Kidney epithelial cell (primary cell): Measurements from ENCODE around the gene SLC35G1. TPM values are rescaled to one million over a fixed set of nuclear protein-coding genes. Genes with fewer than 3 reads are reported as not detected.

Experiments used
- DNase-seq: peaks from one replicate; pipeline ENCODE4 v3.0.0-alpha.2; 2010; ENCODE audit warnings: low read depth
- H3K27me3 ChIP-seq: 2 replicates; pipeline ENCODE4 v1.6.0; 2011; ENCODE audit warnings: low read length; ENCODE audit not compliant: control insufficient read depth, insufficient read depth
- H3K36me3 ChIP-seq: 2 replicates; pipeline ENCODE4 v1.5.1; 2011; ENCODE audit warnings: low read length; ENCODE audit not compliant: control insufficient read depth, insufficient read depth
- H3K4me3 ChIP-seq: 2 replicates; pipeline ENCODE4 v1.5.1; 2011; ENCODE audit warnings: low read depth, mild to moderate bottlenecking, control low read depth, low read length
- total RNA-seq: library from RNA; depleted of rRNA; stranded (reverse); fragments of >200 nt; gene quantifications from 2 replicates; pipeline ENCODE4 v1.2.3, GENCODE V29; 2015
- TF ChIP-seq, protein P1 (sequence below): IDR thresholded peaks from 2 replicates; pipeline ENCODE4 v1.5.1; 2011; ENCODE audit warnings: mild to moderate bottlenecking, moderate library complexity, low read length, control low read depth, inconsistent platforms; ENCODE audit not compliant: insufficient read depth, poor library complexity, severe bottlenecking

Gene SLC35G1
- total RNA-seq, 1 donor from 2014 or later: 3.3 TPM

DNA sequence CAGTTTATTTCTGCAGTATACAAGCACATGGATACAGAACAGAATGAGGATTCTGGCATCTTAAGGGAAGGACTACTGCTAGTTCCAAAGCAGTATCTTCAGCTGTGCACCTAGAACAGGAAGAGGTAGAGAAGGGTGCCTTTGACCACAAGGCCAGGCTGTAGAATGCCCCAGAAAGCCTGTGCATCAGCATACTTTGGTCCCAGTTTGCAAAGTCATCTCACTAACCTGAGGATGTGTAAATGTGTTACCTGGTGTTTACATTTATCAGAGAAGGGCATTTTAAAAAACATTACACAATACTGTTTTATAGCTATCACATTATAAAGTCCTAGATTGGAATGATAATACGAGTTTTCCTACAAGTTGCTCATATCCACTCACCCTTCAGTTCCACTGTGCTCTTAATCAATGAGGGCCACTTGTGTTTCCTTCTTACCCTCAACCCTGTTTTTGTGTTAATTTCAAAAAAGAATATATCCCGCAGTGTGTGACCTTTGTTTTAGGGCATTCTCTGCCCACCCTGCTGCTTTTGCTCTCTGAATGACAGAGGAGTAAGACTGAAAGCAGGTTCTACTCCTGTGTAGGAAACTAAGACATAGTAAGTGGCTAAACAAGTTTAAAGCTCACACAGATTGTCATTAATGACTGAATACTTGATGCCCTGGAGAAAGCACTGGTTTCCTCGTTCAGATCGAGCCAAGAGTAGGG is 3.4 kb downstream of the SLC35G1 start:
- DNase-seq: no peak
- Histone ChIP-seq H3K27me3 (no peaks in the 10 kb centered on the region), H3K4me3 (no peak overlapping the region), H3K36me3 (no peaks in the 10 kb centered on the region)
- TF ChIP-seq, protein P1, sequence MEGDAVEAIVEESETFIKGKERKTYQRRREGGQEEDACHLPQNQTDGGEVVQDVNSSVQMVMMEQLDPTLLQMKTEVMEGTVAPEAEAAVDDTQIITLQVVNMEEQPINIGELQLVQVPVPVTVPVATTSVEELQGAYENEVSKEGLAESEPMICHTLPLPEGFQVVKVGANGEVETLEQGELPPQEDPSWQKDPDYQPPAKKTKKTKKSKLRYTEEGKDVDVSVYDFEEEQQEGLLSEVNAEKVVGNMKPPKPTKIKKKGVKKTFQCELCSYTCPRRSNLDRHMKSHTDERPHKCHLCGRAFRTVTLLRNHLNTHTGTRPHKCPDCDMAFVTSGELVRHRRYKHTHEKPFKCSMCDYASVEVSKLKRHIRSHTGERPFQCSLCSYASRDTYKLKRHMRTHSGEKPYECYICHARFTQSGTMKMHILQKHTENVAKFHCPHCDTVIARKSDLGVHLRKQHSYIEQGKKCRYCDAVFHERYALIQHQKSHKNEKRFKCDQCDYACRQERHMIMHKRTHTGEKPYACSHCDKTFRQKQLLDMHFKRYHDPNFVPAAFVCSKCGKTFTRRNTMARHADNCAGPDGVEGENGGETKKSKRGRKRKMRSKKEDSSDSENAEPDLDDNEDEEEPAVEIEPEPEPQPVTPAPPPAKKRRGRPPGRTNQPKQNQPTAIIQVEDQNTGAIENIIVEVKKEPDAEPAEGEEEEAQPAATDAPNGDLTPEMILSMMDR: no peak

DNA sequence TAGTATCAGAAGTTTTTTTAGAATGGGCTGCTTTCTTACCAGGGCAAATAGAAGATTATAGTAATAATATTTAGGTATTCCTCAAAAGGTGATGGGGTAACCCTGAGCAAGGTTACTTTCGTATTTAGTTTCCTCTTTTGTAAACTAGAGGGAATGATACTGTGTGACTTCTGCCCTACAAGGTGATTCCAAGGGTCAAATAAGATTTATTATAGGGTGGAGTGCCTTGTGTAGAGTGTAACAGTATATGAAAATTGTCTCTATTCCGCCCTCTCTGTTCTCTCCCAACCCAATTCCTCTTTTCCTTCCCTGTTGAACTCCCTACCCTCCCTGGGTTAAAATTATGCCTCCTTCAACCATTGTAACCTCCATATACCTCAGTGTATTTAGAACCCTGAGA is 5.3 kb downstream of the SLC35G1 start:
- Histone ChIP-seq H3K36me3 (no peaks in the 10 kb centered on the region), H3K27me3 (no peaks in the 10 kb centered on the region), H3K4me3 (no peak overlapping the region)
- TF ChIP-seq, protein P1: no peak
- no peak for DNase-seq

DNA sequence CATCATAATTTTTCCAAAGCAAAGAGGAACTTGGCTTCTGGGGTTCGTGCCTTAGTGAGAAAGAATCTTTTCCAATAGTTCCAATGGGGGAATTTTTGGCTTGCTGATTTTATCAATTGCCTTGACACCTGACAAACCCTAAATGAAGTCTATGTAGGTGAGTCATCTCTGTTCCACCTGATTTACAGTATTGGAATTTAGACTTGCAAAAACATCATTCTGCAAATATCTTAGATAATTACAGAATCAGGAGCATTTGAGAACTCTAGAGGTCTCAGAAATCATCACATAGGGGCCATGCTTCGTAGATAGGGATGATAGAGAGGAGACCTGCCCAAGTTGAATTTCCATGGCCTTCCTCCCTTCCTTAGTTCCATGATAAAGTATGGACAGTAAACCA is 9.3 kb downstream of the SLC35G1 start:
- Histone ChIP-seq H3K27me3 (no peaks in the 10 kb centered on the region), H3K4me3 (no peak overlapping the region), H3K36me3 (no peaks in the 10 kb centered on the region)
- TF ChIP-seq, protein P1: no peak
- DNase-seq: no peak

DNA sequence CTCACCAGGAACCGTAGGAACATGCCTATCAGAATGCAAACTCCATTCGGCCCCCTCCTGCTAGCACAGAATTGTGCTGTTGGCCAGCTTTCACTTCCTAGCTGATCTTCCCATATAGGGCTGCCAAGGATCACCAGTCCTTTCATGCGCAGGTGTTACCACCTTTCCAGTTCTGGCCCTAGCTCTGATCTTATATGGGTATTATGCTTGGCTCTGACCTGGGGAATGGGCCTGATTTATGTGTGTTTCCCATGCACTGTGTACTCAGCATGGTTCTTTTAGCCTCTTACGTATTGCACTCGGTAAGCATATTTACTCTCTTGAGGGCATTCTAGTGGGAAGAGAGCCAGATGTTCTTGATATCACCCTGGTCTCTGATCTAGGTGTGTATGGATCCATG is 11.1 kb downstream of the SLC35G1 start:
- TF ChIP-seq, protein P1: no peak

DNA sequence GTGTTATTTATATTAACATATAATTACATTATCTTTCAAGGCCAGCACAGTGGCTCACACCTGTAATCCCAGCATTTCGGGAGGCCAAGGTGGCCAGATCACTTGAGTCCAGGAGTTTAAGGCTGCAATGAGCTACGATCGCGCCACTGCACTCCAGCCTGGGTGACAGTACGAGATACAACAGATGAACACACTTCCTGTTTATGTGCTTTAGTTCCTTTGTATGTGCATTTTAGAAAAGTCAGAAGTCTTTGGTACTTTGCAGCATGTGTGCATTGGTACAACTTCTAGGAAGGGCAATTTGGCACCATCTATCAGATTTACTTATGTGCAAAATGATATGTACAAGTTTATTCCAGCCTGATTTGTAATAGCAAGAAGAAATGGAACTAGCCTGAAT is 13.3 kb downstream of the SLC35G1 start:
- DNase-seq: no peak
- no peaks in the 10 kb centered on the region for H3K27me3 ChIP-seq
- TF ChIP-seq, protein P1: no peak
- no peak overlapping the region for H3K4me3 ChIP-seq
- H3K36me3 ChIP-seq: no peaks in the 10 kb centered on the region

More for the DNA sequence above, 11.1 kb downstream of the SLC35G1 start:
- DNase-seq: no peak
- H3K27me3 ChIP-seq: no peaks in the 10 kb centered on the region
- no peak overlapping the region for H3K4me3 ChIP-seq
- no peaks in the 10 kb centered on the region for H3K36me3 ChIP-seq

DNA sequence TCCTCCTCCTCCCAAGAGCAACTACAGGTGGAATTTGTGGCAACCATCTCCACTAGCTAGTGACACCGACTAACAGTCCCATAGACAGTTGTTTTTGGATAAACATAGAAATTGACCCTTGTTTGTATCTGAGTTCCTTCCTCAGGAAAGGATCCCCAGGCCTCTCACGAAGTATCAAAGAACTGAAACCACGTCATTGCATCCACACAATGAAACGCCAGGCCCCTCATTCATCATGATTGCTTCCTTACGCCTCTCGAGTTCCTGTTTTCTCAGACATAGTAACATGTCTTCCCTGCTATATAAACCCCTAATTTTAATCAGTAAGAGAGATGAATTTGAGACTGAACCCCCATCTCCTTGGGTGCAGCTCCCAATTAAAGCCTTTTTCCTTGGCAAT is 18.1 kb downstream of the SLC35G1 start:
- DNase-seq: no peak
- Histone ChIP-seq H3K4me3 (no peak overlapping the region), H3K36me3 (no peaks in the 10 kb centered on the region), H3K27me3 (no peaks in the 10 kb centered on the region)
- TF ChIP-seq, protein P1: no peak
